ENCODE measurements around the gene RANGAP1.
"Not testable (repeated sequence)": the region's sequence is repeated elsewhere in the genome, so short reads cannot be mapped to it uniquely, and the experiment has no call there.

Gene RANGAP1

GRCh38 chr22:41302021-41302767 lies 16.2 kb upstream of the RANGAP1 start:
- in situ Hi-C loops (cut with HindIII; ENCODE audit: low sequenced_read_pairs): no loop called here

DNA sequence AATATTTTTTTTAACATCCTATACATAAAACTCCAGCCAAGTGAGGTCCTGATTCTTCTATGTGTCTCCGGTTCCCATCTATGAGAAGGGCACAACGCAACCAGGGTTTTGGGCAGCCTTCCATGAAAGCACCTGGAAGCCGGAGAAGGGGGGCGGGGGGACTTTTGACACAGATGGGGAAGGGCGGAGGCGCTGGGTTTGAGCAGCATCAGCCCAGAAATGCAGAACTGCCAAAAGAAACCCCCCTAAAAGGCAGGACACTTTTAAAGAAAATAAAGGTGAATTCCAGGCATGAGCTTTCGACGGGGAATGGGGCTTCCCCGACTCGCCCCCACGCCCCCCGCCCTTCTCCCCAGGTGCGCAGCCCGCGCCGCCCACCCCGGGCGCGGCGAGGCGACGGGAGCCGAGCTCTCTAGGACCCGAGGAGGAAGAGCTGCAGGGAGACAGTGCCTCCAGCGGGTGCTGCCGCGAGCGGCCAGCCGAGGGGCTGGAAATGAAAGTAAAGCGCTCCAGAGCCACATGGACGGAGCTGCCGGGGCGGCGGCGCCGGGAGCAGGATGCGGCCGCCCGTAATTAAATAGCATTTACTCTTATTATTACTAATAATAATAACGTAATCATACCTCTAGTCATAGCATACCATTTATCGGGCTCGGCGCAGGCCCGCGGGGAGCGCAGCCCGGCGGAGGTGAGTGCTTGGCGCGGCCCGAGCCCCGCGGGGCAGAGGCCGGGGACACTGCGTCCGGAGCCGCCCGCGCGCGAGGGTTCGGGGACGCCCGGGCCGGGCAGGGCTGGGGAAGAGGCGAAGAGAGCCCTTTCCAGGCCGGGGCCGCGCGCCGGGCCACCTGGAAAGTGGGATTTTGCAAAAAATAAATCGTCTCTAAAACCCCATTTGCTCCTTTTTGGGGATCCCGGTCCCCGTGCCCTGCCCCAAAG lies 15.4 kb upstream of the RANGAP1 start, which contains the start of gene ZC3H7B:
Gene ZC3H7B (plus strand): TSS at position 441 of the 936 bp plus-strand sequence. CDS start 19,136 bp downstream, outside the sequence.
- TF ChIP-seq, protein P1, sequence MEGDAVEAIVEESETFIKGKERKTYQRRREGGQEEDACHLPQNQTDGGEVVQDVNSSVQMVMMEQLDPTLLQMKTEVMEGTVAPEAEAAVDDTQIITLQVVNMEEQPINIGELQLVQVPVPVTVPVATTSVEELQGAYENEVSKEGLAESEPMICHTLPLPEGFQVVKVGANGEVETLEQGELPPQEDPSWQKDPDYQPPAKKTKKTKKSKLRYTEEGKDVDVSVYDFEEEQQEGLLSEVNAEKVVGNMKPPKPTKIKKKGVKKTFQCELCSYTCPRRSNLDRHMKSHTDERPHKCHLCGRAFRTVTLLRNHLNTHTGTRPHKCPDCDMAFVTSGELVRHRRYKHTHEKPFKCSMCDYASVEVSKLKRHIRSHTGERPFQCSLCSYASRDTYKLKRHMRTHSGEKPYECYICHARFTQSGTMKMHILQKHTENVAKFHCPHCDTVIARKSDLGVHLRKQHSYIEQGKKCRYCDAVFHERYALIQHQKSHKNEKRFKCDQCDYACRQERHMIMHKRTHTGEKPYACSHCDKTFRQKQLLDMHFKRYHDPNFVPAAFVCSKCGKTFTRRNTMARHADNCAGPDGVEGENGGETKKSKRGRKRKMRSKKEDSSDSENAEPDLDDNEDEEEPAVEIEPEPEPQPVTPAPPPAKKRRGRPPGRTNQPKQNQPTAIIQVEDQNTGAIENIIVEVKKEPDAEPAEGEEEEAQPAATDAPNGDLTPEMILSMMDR (IDR thresholded peaks at IDR 0.05; ENCODE audit: low read depth, low read length, missing control alignments): peak; percentile 60
- DNase-seq (ENCODE audit: low read depth): peak; percentile 36
- in situ Hi-C loops (cut with HindIII; ENCODE audit: low sequenced_read_pairs): no loop called here
- peak within 1 kb of the TSS; percentile 75 for H3K4me3 ChIP-seq (ENCODE audit: low read depth, low read length)

More at GRCh38 chr22:41302021-41302767, 16.2 kb upstream of the RANGAP1 start:
- TF ChIP-seq, protein P1 (IDR thresholded peaks at IDR 0.05; ENCODE audit: low read depth, low read length, missing control alignments): no peak
- H3K4me3 ChIP-seq (ENCODE audit: low read depth, low read length): peak overlapping the region; percentile 75
- DNase-seq (ENCODE audit: low read depth): no peak

- TF ChIP-seq, protein P1 (IDR thresholded peaks at IDR 0.05; ENCODE audit: low read depth, low read length, missing control alignments): no peak
- H3K4me3 ChIP-seq (ENCODE audit: low read depth, low read length): peak overlapping the region; percentile 75
- no peak for DNase-seq (ENCODE audit: low read depth)
- in situ Hi-C loops (cut with HindIII; ENCODE audit: low sequenced_read_pairs): no loop called here
Observed at GRCh38 chr22:41300661-41301060, 14.7 kb upstream of the RANGAP1 start.

DNA sequence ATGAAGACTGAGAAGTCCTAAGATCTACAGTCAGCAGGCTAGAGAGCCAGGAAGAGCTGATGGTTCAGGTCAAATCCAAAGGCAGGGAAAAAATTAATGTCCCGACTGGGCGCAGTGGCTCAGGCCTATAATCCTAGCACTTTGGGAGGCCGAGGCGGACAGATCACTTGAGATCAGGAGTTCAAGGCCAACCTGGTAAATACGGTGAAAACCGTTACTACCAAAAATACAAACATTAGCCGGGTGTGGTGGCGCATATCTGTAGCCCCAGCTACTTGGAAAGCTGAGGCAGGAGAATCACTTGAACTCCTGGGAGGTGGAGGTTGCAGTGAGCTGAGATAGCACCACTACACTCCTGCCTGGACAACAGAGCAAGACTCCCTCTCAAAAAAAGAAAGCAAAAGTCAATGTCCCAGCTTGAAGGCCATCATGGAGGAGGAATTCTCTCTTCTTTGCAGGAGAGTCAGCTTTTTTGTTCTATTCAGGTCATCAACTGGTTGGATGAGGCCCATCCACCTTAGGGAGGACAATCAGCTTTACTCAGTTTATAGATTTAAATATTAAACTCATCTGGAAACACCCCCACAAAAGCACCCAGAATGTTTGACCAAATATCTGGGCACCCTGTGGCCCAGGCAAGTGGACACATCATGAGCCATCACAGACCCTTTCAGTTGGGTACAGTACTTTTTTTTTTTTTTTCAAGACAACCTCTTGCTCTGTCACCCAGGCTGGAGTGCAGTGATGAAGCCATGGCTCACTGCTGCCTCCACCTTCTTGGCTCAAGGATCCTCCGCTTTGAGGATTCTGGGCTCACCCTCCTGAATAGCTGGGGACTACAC lies 11.1 kb upstream of the RANGAP1 start:
- no peak overlapping the region for H3K4me3 ChIP-seq (ENCODE audit: low read depth, low read length)
- no peak for DNase-seq (ENCODE audit: low read depth)
- in situ Hi-C loops (cut with HindIII; ENCODE audit: low sequenced_read_pairs): no loop called here
- TF ChIP-seq, protein P1 (IDR thresholded peaks at IDR 0.05; ENCODE audit: low read depth, low read length, missing control alignments): no peak

GRCh38 chr22:41294816-41295215 lies 8.8 kb upstream of the RANGAP1 start:
- in situ Hi-C loops (cut with HindIII; ENCODE audit: low sequenced_read_pairs); H3K4me3 ChIP-seq (ENCODE audit: low read depth, low read length); DNase-seq (ENCODE audit: low read depth): not testable (repeated sequence)

DNA sequence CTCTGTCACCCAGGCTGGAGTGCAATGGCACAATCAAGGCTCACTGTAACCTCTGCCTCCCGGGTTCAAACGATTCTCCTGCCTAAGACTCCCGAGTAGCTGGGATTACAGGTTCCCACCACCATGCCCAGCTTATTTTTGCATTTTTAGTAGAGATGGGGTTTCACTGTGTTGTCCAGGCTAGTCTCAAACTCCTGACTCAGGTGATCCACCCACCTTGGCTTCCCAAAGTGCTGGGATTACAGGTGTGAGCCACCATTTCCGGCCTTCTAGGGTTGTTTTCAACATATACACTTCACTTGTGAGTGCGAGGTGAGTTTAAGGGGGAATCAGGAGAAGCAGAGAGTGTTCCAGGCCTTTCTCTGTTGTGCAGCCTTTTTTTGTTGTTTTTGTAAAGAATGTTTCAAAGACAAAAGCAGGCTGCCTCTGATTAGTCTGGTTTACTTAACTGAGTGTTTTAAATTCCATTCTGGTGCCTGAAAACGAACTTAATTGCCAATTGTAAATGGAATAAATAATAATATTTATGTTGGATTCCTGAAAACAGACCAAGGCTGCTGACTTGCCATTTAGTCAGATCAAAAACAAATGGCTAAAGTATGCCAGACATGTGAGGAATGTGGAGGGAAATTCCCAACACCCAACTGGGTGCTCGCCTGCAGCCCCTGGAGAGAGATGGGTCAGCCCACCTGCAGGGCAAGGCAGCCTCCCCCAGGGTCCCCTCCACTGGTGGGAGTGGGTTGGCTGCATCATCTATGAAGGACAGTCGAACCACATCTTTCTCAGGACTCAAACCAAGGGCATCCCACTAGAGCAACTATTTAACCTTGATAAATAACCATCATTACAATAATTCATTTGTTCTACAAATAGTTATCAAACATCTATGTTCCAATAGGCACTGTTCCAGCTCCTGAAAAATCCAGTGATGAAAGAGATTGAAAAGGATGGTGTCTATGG lies 4.6 kb upstream of the RANGAP1 start:
- H3K4me3 ChIP-seq (ENCODE audit: low read depth, low read length): no peak overlapping the region
- peak; percentile 55 for DNase-seq (ENCODE audit: low read depth)
- TF ChIP-seq, protein P1 (IDR thresholded peaks at IDR 0.05; ENCODE audit: low read depth, low read length, missing control alignments): no peak
- in situ Hi-C loops (cut with HindIII; ENCODE audit: low sequenced_read_pairs): no loop called here
